OCI-LY1 (cell line): ENCODE results near the gene VWA5B1.

Source experiments
- H2AFZ ChIP-seq: fragments of 200-600 bp; sonication (generic), shearing (Covaris generic); 2 replicates; pipeline ENCODE4 v1.6.0; 2014; ENCODE audit warnings: antibody characterized with exemption, mild to moderate bottlenecking, low read length
- H3F3A ChIP-seq: fragments of 200-600 bp; sonication (generic), shearing (Covaris generic); 2 replicates; pipeline ENCODE4 v1.6.0; 2014; ENCODE audit warnings: mild to moderate bottlenecking, antibody characterized with exemption, low read length, moderate library complexity; ENCODE audit not compliant: insufficient read depth
- H3K27ac ChIP-seq: fragments of 200-600 bp; sonication (generic); 2 replicates; pipeline ENCODE4 v1.5.1; 2014; ENCODE audit warnings: low read length, mixed run types, mild to moderate bottlenecking, low read depth; ENCODE audit not compliant: poor library complexity, severe bottlenecking
- H3K27me3 ChIP-seq: fragments of 200-600 bp; sonication (generic); 2 replicates; pipeline ENCODE4 v1.6.0; 2014; ENCODE audit warnings: antibody characterized with exemption, mild to moderate bottlenecking, low read length, moderate library complexity; ENCODE audit not compliant: insufficient read depth
- H3K36me3 ChIP-seq: fragments of 200-600 bp; sonication (generic); 2 replicates; pipeline ENCODE4 v1.6.1; 2014; ENCODE audit warnings: mild to moderate bottlenecking, antibody characterized with exemption, low read length, moderate library complexity, mixed read lengths; ENCODE audit not compliant: insufficient read depth
- H3K4me1 ChIP-seq: fragments of 200-600 bp; sonication (generic); 2 replicates; pipeline ENCODE4 v1.5.1; 2014; ENCODE audit warnings: mild to moderate bottlenecking, low read length, moderate library complexity; ENCODE audit not compliant: insufficient read depth, severe bottlenecking
- H3K4me2 ChIP-seq: fragments of 200-600 bp; sonication (generic), shearing (Covaris generic); 2 replicates; pipeline ENCODE4 v1.6.1; 2014; ENCODE audit warnings: low read length
- H3K4me3 ChIP-seq: fragments of 200-600 bp; sonication (generic); 2 replicates; pipeline ENCODE4 v1.5.1; 2014; ENCODE audit warnings: low read length, low read depth, mild to moderate bottlenecking, mixed read lengths; ENCODE audit not compliant: poor library complexity, severe bottlenecking
- H3K79me2 ChIP-seq: fragments of 200-600 bp; shearing (Covaris generic); 2 replicates; pipeline ENCODE4 v1.6.1; 2016; ENCODE audit warnings: mixed run types, low read length, mixed read lengths; ENCODE audit not compliant: insufficient read depth
- H3K9ac ChIP-seq: fragments of 200-600 bp; sonication (generic), shearing (Covaris generic); 2 replicates; pipeline ENCODE4 v1.6.1; 2014; ENCODE audit warnings: mild to moderate bottlenecking, low read length, mixed read lengths
- H3K9me2 ChIP-seq: fragments of 200-600 bp; sonication (generic), shearing (Covaris generic); 2 replicates; pipeline ENCODE4 v1.6.1; 2014; ENCODE audit warnings: low read depth, mild to moderate bottlenecking, low read length, mixed read lengths
- H3K9me3 ChIP-seq: fragments of 200-600 bp; shearing (Covaris generic); 2 replicates; pipeline ENCODE4 v1.6.1; 2014; ENCODE audit warnings: low read length, mixed read lengths
- H4K20me1 ChIP-seq: fragments of 200-600 bp; sonication (generic), shearing (Covaris generic); 2 replicates; pipeline ENCODE4 v1.6.0; 2016; ENCODE audit warnings: mild to moderate bottlenecking, low read length; ENCODE audit not compliant: insufficient read depth
- CTCF ChIP-seq: fragments of 200-600 bp; sonication (generic), shearing (Covaris generic); IDR thresholded peaks from 2 replicates; pipeline ENCODE4 v1.5.1; 2017; ENCODE audit warnings: mild to moderate bottlenecking, antibody characterized with exemption, low read length, moderate library complexity, mixed read lengths
- EZH2 ChIP-seq: fragments of 200-600 bp; sonication (generic), shearing (Covaris generic); IDR thresholded peaks from 2 replicates; pipeline ENCODE4 v1.8.0; 2017; ENCODE audit warnings: borderline replicate concordance, mixed run types, mild to moderate bottlenecking, antibody characterized with exemption, low read length, moderate library complexity, mixed read lengths

VWA5B1 gene

DNA sequence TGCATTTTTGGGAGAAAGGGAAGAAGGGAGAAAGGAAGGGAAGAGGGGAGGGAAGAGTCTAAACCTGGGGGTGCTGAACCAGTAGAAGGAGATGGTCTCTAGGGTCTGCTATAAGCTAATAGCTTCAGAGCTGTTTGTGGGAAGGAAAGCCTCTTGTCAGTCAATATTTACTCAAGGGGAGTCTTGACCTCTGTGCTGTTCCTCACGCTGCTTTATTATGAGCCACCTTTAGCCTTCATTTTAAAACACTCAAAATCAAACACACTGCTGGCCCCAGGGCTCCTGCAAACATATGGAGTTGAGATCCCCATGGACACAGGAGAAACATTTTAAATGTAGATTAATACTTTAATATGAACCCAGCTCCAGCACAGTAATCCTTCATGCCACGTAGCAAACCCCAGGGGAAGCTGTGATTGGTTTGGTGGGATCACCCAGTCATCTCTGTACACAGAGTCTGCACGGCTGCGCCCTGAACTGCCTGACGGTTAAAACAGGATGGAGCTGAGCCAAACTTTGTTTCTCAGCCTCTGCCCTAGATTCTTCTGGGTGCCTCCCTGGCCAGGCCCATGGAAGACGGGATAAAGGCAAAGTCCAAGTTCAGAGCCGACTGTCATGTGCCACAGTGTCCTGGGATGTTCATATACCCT, 40.2 kb upstream of the VWA5B1 start:
- Histone ChIP-seq H3K79me2 (no peaks in the 10 kb centered on the region), H3K4me2 (no peak overlapping the region), H3K9ac (no peak overlapping the region), H3K4me1 (no peaks in the 10 kb centered on the region), H3K27me3 (0 out of 2 replicates have a peak, but pooled peaks cover 3% of the 10 kb centered on the region), H3K9me3 (no peaks in the 10 kb centered on the region), H4K20me1 (no peaks in the 10 kb centered on the region), H3K9me2 (no peaks in the 10 kb centered on the region), H3K27ac (no peak overlapping the region), H3K4me3 (no peak overlapping the region), H3K36me3 (no peaks in the 10 kb centered on the region), H2AFZ (no peak overlapping the region), H3F3A (no peaks in the 10 kb centered on the region)
- TF ChIP-seq EZH2 (no peak), CTCF (no peak)

- Histone ChIP-seq H3K9me2 (no peaks in the 10 kb centered on the region), H3K9ac (no peak overlapping the region), H3K27ac (no peak overlapping the region), H3K4me3 (no peak overlapping the region), H3K27me3 (0 out of 2 replicates have a peak, but pooled peaks cover 4% of the 10 kb centered on the region), H3K9me3 (no peaks in the 10 kb centered on the region), H4K20me1 (no peaks in the 10 kb centered on the region), H3K79me2 (no peaks in the 10 kb centered on the region), H2AFZ (no peak overlapping the region), H3F3A (no peaks in the 10 kb centered on the region), H3K36me3 (no peaks in the 10 kb centered on the region), H3K4me1 (no peaks in the 10 kb centered on the region), H3K4me2 (no peak overlapping the region)
- no peak for TF ChIP-seq EZH2
- no peak for TF ChIP-seq CTCF
Observed at GRCh38 chr1:20252587-20252986, 38.1 kb upstream of the VWA5B1 start.

GRCh38 chr1:20255666-20256065, 35.0 kb upstream of the VWA5B1 start:
- Histone ChIP-seq H3K4me2 (no peak overlapping the region), H3K4me3 (no peak overlapping the region), H3F3A (no peaks in the 10 kb centered on the region), H3K9ac (no peak overlapping the region), H3K4me1 (no peaks in the 10 kb centered on the region), H3K27ac (no peak overlapping the region), H3K9me2 (no peaks in the 10 kb centered on the region), H3K79me2 (no peaks in the 10 kb centered on the region), H4K20me1 (no peaks in the 10 kb centered on the region), H3K36me3 (no peaks in the 10 kb centered on the region), H3K9me3 (no peaks in the 10 kb centered on the region), H3K27me3 (0 out of 2 replicates have a peak, but pooled peaks cover 4% of the 10 kb centered on the region), H2AFZ (no peak overlapping the region)
- TF ChIP-seq EZH2, result no peak
- no peak for TF ChIP-seq CTCF
